Measurements from ENCODE around the gene OR1F1. TPM values are rescaled to one million over a fixed set of nuclear protein-coding genes. Genes with fewer than 3 reads are reported as not detected.

The OR1F1 gene
- total RNA-seq, result not detected in 2 replicates

DNA sequence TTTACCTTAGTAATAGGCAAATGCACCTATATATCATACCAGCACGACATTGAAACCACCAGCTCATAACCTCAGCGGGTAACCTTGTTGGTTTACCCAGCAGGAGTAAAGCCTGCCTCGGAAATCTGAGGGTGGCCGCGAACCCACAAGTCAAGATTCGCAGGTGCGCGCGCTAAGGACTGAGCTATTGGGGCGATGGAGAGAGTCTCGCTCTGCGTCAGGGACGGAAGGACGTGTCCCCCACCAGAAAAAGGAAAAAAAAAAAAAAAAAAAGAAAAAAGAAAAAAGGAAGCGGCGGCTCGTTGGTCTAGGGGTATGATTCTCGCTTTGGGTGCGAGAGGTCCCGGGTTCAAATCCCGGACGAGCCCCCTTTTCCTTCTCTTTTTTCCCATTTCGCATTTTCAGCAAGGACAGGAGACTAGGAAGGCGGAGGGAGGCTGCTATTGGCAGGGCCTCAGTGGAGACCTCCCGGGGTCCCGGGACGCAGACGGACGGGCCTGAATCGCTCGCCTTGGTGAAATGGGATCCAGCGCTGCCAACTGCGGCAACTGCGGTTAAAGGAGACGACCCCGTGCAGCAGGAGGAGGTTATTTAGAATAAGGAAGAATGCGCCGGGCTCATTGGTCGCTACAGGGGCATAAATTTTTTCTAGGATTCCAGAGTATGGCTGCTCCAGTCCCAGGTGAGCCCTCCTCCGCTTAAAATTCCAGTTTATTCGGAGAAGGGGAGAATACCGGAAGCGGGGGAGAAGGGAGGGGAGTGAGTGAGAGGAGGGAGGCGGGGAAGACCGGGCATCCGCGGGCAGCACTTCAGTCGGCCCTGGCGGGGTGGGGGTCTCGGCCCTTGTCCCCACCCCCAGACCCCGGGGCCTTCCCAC is at the start of gene OR1F1:
Gene OR1F1, plus strand, starts transcription at position 407 of the 877 bp plus-strand sequence.

DNA sequence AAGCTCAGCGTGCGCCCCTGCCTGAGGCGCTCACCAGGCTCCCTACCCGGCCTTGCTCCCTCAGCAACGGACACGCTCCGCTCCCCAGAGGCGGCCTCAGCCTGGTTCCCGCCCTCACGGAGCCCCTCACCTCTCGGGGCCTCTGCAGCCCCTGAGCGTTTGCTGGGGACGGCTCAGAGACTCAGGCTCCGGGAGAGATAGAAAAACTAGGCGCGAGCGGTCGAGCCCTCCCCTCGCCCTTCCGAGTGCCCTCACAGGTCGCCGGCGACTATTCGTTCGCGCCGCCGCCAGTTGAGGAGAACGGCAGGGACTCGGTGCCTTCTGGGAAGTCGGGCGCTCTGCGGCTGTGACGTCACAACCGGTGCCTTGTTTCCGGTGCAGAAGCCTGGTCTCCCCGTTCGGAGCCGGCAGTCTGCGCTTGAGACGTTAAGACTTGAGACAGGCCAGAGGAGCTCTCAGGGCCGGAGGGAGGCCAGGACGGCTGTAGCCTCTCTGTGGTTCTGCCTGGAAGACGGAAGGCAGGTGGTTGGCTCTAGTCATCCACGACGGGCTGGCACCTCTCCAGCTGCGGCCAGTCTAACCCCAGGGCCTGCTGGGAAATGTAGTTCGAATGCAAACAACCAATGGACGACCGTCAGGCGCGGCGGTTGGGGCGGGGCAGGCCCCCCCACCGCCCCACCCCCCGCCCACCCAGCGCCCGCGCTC is 47.0 kb downstream of the OR1F1 start, which contains the start of gene ZNF200:
Gene ZNF200, minus strand, starts transcription at position 302 of the 705 bp plus-strand sequence. CDS start 1,403 bp downstream, outside the sequence.

Other genes starting within 250 kb of the OR1F1 start
- not detected in 2 replicates for gene KREMEN2, start 223.9 kb upstream of the OR1F1 start, total RNA-seq
- 3.5 and 4.8 TPM in 2 replicates for gene PAQR4, start 218.9 kb upstream of the OR1F1 start, total RNA-seq
- 4.8 and 6.4 TPM in 2 replicates for gene PKMYT1, start 207.8 kb upstream of the OR1F1 start, total RNA-seq
- gene CLDN9, start 175.3 kb upstream of the OR1F1 start, total RNA-seq, result not detected in 2 replicates
- gene CLDN6, start 170.0 kb upstream of the OR1F1 start, total RNA-seq, result not detected in 2 replicates
- gene TNFRSF12A, start 167.8 kb upstream of the OR1F1 start, total RNA-seq, result 114 and 131 TPM in 2 replicates
- 12.8 and 18.4 TPM in 2 replicates for gene HCFC1R1, start 164.3 kb upstream of the OR1F1 start, total RNA-seq
- gene THOC6, start 164.2 kb upstream of the OR1F1 start, total RNA-seq, result 18.8 and 20.3 TPM in 2 replicates
- gene BICDL2, start 151.3 kb upstream of the OR1F1 start, total RNA-seq, result 0.11 TPM in 1 of 2 replicates, not detected in the other
- not detected in 2 replicates for gene MMP25, start 141.6 kb upstream of the OR1F1 start, total RNA-seq
- 1.3 and 5.6 TPM in 2 replicates for gene IL32, start 122.6 kb upstream of the OR1F1 start, total RNA-seq
- gene ZSCAN10, start 88.9 kb upstream of the OR1F1 start, total RNA-seq, result not detected in 2 replicates
- gene ZNF205, start 75.6 kb upstream of the OR1F1 start, total RNA-seq, result 9.7 and 11.8 TPM in 2 replicates
- 4.2 and 4.8 TPM in 2 replicates for gene ZNF213, start 53.2 kb upstream of the OR1F1 start, total RNA-seq
- gene ZNF200, start 47.0 kb downstream of the OR1F1 start, total RNA-seq, result 9.3 and 9.8 TPM in 2 replicates
- gene MEFV, start 68.4 kb downstream of the OR1F1 start, total RNA-seq, result 0.11 and 0.13 TPM in 2 replicates
- gene ZNF263, start 95.3 kb downstream of the OR1F1 start, total RNA-seq, result 35.3 and 43.6 TPM in 2 replicates
- gene TIGD7, start 117.2 kb downstream of the OR1F1 start, total RNA-seq, result 5.4 and 9.9 TPM in 2 replicates
- 23.8 and 26.8 TPM in 2 replicates for gene ZNF75A, start 117.3 kb downstream of the OR1F1 start, total RNA-seq
- 0.11 TPM in 1 of 2 replicates, not detected in the other for gene OR2C1, start 167.7 kb downstream of the OR1F1 start, total RNA-seq
- 10.4 and 12.7 TPM in 2 replicates for gene ZSCAN32, start 212.8 kb downstream of the OR1F1 start, total RNA-seq
- 8.4 and 9.3 TPM in 2 replicates for gene ZNF174, start 213.0 kb downstream of the OR1F1 start, total RNA-seq